GM18526 (cell line): ENCODE data around the gene ABCC5.

ENCODE experiments used
- POLR2A ChIP-seq: IDR thresholded peaks from 3 replicates; pipeline ENCODE4 v1.6.1; 2011; ENCODE audit not compliant: insufficient read length; ENCODE audit errors: extremely low read depth

The ABCC5 gene

DNA sequence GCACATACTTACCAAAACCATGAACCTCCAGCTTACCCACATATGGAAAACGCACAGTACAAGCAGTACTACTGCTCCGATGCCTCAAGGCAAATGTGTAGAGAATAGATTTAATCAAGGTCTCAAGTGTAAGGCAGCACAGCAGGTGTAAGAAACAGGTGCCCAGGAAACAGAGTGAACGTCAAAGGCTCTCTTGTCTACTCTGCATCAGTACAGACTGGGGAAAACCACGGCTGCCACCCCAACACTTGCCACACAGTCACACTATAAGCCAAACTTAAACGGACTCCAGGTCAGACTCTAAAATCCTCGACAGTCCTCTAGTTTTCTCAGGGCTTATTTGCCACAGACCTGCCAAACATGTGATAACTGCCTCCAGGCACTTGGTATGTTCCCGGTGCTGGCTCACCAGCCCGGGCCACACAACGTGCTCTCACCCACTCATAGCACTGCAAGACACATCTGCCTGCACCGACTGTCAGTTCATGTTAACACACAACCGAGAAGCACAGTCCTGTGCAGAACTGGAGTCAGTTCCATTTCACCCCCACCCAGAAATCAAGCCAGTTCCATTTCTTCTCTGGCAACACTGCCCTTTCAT, 30.6 kb downstream of the ABCC5 start:
- TF ChIP-seq POLR2A: no peak

DNA sequence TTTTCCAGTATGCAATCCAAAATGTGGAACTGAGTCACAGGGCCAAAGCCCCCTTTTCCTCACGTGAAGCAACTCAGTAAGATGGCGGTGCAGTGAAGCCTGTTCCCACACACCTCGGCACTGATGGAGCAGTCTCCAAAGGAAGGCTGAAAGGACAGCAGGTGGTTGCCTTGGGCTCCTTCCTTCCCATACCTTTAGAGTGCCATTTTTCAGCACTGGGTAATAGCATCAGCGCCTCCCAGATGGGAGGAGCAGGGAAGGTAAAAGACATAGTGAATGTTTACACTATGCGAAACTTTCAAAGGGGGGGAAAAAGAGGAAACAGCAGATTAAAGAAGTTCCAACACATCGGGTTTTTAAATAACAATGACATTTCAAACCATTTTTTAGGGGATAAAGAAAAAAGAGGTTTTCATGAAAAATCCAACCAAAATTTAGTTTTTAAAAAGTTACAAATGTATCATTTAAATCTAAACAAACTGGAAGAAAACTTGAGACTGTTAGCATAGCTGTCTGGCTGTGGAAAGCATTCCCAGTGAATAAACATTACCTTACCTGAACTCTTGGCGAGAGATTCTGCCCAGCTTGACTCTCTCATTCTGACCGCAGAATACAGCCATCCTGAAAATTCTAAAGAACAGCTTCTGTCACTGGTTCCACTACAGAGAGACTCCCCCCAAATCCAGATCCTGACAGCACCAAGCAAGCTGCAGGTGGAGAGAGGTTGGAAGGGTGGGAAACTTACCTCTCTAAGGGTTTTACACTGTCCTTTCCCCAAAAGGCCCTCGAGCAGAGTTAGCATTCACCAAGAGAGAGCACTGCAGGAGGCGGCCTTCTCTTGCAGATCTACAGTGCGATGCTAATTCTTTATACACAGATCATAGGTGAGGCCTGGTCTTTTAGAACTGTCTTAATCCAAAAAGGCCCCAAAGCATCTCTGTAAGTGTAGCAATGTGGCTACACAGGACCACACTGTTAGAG, 32.6 kb downstream of the ABCC5 start:
- TF ChIP-seq POLR2A: no peak

DNA sequence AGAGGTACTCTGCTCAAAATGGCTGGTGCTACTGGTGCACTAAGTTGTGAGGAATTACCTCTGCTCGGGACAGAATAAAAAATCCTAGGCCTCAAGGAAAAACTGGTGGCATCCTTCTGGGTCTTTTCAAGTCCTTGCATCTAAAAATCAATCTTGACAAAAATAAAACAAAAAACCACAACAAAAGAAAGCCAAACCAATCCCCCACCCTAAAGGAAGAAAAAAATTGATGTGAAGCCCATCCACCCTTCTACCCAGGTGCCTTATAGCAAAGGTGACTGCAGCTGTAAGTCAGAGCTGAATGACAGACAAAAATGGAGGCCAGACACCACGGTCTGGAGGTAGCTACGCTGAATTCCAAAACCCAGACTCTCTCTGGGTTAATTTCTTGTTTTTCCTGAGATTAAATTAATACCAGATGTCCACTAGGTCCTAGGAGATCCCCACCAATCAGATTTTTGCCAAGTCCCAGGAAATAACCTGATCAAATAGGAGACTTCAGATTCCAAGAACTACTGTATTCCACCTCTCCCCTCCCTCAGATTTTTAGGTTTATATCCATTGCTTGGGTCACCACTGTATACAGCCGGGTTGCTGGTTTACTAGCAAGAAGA, 33.5 kb downstream of the ABCC5 start:
- no peak for TF ChIP-seq POLR2A

DNA sequence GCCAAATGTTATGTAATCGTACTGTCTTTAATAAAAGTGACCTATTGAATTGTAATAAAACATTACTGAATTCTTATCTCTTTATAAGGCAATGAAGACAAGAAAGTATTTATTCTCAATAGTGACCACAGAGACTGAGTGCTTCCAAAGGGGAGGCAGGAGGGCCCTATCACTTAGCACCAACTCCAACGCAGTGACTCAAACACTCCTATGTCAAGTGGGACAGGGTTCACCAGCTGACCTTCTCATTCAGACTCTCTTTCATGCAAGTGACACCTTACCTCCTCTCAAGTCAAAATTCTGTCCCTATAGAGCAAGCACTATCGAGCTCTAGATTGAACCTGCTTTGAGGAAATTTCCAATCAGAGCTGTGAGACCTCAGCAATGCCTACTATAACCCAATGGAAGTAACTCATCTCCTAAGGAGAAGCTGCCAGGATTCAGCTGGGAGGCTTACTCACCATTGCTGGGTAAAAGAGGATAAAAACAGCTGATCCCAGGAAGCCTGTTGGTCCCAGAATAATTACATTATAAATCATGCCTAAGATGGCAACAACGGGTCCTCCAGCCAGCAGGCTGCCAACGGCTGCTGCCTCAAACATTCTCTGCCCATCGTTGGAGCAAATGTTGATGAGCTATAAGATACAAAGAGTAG, 35.6 kb downstream of the ABCC5 start:
- TF ChIP-seq POLR2A: no peak

DNA sequence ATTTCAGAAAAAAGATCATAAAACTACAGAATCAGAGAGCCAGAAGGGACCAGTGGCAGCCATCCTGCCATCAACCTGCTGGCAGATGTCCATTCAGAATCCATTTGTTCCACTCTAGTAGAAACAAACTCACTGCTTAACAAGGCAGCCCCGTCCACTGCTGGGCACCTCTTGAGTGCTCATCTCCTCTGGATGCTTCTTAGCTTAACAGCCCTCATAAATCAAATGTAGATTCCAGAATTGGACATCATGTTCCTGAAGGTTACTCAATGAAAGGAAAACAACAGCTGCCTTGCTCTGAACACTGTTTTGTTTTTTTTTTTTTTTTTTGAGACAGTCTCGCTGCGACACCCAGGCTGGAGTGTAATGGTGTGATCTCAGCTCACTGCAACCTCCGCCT, 37.3 kb downstream of the ABCC5 start:
- no peak for TF ChIP-seq POLR2A

DNA sequence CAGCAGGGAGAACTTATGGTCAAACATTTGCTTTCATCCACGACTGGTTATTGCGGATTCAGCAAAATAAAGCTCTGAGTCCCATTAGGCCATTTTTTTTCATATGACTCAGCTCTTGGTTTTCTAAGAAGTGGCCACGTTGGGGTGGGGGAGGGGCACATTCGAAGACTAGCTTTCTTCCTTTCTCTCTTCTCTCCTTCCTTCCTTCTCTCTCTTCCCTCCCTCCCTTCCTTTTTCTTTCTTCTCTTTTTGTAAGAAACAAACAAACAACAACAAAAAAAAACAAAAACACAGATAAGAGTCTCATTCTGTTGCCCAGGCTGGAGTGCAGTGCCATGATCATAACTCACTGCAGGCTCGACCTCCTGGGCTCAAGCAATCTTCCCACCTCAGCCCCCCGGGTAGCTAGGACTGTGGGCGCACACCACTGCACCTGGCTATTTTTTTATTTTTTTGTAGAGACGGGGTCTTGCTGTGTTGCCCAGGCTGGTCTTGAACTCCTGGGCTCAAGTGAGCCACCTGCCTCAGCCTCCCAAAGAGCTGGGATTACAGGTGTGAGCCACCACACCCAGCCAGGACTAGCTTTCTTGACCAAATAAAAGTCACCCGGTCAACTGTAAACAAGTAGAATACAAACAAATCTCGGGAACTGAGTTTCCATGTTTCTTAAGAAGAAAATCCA, 41.6 kb downstream of the ABCC5 start:
- TF ChIP-seq POLR2A: no peak

DNA sequence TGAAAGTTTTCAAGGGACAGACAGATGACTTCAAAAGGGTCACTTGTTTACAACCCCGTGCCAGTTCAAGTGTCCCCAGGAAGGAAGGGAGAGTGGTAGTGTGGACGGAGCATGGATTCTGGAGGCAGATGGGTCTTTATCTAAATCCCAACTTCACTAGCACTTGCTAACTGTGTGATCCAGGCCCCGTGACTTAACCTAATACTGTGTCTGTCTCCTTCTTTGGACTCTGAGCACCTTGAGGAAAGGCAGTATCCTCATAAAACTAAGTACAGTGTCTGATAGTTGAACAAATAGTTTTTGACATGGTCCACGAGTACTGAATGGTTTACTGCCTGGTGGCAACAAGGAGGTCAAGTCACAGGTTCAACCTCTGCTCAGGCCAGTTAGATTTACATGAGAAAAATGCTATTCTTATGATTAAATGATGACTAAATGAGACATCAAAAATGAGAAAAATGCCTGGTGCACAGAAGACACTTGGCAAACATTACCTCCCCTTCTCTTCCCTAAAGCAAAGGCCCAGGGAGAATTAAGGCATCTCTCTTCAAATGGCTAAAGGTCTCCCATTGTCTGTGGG, 48.9 kb downstream of the ABCC5 start:
- no peak for TF ChIP-seq POLR2A

DNA sequence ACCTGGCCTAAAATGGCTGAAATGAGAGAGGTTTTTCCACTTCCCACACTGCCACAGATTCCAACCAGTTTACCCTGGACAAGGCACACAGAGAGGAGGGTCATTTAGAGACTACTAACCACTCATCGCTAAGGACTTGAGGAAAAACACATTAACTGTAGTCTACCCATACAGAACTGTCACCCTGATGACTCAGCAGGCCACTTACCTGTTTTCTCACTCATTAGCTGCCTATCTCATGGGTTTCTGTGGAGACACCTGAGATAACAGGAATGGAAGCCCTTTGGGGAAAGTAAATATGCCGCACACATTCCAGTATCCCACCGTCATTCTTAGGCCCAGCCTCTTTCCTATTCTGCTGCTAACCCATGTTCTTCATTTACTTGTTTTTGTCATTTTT, 50.0 kb downstream of the ABCC5 start:
- no peak for TF ChIP-seq POLR2A

DNA sequence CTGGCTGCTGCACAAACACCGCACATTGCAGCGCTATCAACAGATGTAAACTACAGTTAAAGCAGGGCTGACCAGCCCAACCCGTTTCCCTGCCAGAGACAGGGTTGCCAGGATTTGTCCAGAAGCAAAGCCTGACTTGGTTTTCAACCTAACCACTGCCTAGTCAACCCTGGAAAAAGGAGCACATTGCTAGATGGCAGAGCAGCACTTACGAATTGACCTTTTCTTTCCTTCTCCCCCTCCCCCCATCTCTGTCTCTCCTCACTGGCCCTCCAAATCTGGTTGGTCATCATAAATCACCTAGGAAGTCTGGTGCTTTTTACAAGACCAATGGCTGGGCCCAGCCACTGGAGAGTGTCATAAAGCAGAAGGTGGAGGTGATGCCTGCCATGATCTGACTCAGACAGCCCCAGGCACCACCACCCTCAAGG, 51.3 kb downstream of the ABCC5 start:
- no peak for TF ChIP-seq POLR2A

DNA sequence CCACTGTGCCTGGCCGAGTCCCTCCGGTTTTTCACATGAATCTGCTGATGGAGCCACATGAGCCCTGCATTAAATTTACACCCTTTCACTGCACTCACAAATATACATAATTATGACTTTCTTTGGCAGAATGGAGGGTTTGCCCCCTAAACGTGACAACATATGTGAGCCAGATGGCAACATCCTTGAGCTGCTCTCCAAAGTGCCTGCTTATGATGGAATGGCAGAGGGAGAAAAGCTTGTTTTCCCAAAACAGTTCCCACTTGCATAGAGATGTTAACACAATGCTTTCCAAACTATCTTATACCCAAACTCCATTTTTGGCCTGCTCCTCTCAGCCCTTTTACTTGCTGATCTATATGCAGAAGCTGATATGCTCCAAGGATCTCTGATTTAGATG, 54.9 kb downstream of the ABCC5 start:
- no peak for TF ChIP-seq POLR2A

DNA sequence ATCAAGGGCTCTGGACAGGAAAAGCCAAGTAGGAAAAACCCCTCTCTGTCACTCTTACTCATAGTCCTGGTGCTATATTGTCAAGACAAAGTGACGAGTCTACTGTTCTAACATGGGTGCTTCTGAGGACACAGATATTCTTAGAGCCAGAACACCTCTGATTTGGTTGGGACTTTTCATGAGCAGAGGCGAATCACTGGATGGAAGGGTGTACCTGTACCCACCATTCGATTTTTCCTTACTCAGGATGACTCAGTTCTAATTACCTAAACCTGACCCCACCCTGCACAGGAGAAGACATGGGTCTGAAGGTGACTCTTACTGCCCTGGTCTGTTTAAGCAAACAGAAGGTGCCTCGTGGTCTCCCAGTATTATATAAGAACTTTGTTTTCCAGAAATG, 58.5 kb downstream of the ABCC5 start:
- no peak for TF ChIP-seq POLR2A

DNA sequence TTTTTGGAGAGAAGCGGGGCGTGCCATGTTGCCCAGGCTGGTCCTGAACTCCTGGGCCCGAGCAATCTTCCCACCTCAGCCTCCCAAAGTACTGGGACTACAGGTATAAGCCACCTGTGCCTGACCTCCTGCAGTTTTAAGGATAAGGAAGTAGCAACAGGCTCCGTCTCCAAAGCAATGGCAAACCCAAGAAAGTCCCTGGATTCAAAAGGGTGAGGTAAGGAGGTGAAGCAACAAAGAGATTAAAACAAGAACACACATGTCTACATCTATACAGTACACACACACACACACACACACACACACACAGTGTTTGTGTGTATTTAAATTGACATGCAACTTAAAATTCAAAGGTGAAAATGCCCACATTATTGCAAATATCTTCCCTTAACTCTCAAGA, 58.9 kb downstream of the ABCC5 start:
- no peak for TF ChIP-seq POLR2A

DNA sequence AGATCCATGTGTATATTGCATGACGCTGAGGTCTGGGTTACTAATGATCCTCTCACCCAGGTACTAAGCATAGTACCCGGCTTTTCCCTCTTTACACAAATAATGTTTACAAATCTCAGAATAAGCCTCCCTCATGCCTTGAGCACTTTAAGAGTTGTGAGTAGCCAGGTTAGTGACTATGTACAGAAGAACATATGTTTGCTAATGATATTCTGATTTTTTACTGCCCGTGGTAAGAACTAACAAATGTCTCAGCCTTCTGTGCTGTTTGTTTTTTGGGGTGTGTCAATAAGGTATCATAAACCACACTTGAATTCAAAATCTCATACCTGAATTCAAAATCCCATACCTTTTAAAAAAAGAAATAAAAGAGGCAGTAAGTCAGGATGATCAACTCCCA, 59.5 kb downstream of the ABCC5 start:
- no peak for TF ChIP-seq POLR2A

DNA sequence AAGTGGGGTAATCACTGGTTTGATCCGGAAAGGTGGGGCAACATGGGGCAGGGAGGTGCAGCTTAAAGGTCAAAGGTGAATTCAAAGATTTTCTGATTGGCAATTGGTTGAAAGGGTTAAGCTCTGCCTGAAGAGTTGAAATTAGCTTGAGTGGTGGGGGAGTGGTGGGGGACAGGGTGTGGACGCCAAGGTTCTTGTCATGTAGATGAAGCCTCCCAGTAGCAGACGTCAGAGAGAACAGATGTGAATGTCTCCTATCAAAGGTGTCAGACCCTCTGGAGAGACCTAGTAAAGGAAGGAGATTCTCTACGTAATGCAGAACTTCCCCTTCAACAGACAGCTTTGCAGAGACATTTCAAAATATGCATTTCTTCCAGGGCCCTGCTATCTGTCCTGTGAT, 62.8 kb downstream of the ABCC5 start:
- TF ChIP-seq POLR2A: no peak
